GM12864 (cell line): ENCODE results near the gene NEURL1B.
"Not testable (repeated sequence)": the region's sequence is repeated elsewhere in the genome, so short reads cannot be mapped to it uniquely, and the experiment has no call there.

ENCODE experiments used
- DNase-seq: peaks from one replicate; pipeline ENCODE4 v3.0.0-alpha.2; 2011; ENCODE audit warnings: low read depth
- H3K4me3 ChIP-seq: 2 replicates; pipeline ENCODE4 v1.5.1; 2011; ENCODE audit warnings: mild to moderate bottlenecking, low read depth, low read length, control low read depth
- CTCF ChIP-seq: IDR thresholded peaks from 2 replicates; pipeline ENCODE4 v1.5.1; 2011; ENCODE audit warnings: low read depth, mild to moderate bottlenecking, moderate library complexity, low read length, control low read depth, inconsistent platforms; ENCODE audit errors: missing control alignments

Gene NEURL1B

GRCh38 chr5:172703952-172704351 is 62.9 kb downstream of the NEURL1B start:
- no peak overlapping the region for H3K4me3 ChIP-seq
- no peak for TF ChIP-seq CTCF
- no peak for DNase-seq

- TF ChIP-seq CTCF, result no peak
- no peak for DNase-seq
- no peak overlapping the region for H3K4me3 ChIP-seq
Observed at GRCh38 chr5:172705576-172706084, 64.6 kb downstream of the NEURL1B start.

GRCh38 chr5:172706796-172707195 is 65.7 kb downstream of the NEURL1B start:
- no peak overlapping the region for H3K4me3 ChIP-seq
- TF ChIP-seq CTCF, result no peak
- no peak for DNase-seq

GRCh38 chr5:172707285-172708182 is 66.5 kb downstream of the NEURL1B start:
- TF ChIP-seq CTCF, result peak; percentile 56

GRCh38 chr5:172708183-172708505 is 67.1 kb downstream of the NEURL1B start:
- no peak overlapping the region for H3K4me3 ChIP-seq
- no peak for TF ChIP-seq CTCF
- DNase-seq, result no peak

More at GRCh38 chr5:172707285-172708182, 66.5 kb downstream of the NEURL1B start:
- no peak overlapping the region for H3K4me3 ChIP-seq
- DNase-seq, result no peak

- H3K4me3 ChIP-seq, result no peak overlapping the region
- no peak for DNase-seq
- TF ChIP-seq CTCF, result no peak
Observed at GRCh38 chr5:172710676-172711075, 69.6 kb downstream of the NEURL1B start.

- DNase-seq, H3K4me3 ChIP-seq: not testable (repeated sequence)
Observed at GRCh38 chr5:172711321-172711861, 70.3 kb downstream of the NEURL1B start.
